KG1 (cell line): ENCODE data around the gene JARID2.
A peak's percentile ranks its signal among the peaks of the same experiment; 100 is the strongest.

Experiments
- DNase-seq: peaks from one replicate; lab custom pipeline; 2025; lab: John Stamatoyannopoulos, UW

Gene JARID2

GRCh38 chr6:15247500-15248450 lies 1.9 kb downstream of the JARID2 start:
- DNase-seq = no peak

- peak; percentile 85 for DNase-seq
These were observed 2.8 kb downstream of the JARID2 start for GRCh38 chr6:15248451-15249370.

- peak; percentile 79 for DNase-seq
These were observed 3.6 kb downstream of the JARID2 start for GRCh38 chr6:15249371-15250019.

GRCh38 chr6:15250187-15251168 lies 4.6 kb downstream of the JARID2 start:
- no peak for DNase-seq

DNA sequence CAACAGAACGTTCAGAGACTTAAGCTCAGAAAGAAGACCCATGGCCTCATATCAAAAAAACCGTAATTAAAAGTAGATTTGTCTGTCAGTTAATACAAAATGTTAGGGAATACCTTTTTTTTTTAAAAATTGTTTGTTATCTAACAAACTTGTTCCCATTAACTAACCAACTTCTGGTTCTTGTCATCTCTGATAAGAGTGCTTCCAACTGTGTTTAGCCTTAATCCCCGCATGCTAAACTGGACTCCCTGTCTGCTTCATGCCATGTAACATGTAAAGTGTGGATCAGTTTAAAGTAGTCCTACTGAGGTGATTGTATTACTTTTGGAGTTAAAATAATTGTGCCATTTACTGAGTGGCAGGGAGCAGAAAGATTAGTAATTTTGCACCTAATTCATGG lies 6.3 kb downstream of the JARID2 start:
- DNase-seq = no peak

GRCh38 chr6:15253203-15254022 lies 7.5 kb downstream of the JARID2 start:
- no peak for DNase-seq

DNA sequence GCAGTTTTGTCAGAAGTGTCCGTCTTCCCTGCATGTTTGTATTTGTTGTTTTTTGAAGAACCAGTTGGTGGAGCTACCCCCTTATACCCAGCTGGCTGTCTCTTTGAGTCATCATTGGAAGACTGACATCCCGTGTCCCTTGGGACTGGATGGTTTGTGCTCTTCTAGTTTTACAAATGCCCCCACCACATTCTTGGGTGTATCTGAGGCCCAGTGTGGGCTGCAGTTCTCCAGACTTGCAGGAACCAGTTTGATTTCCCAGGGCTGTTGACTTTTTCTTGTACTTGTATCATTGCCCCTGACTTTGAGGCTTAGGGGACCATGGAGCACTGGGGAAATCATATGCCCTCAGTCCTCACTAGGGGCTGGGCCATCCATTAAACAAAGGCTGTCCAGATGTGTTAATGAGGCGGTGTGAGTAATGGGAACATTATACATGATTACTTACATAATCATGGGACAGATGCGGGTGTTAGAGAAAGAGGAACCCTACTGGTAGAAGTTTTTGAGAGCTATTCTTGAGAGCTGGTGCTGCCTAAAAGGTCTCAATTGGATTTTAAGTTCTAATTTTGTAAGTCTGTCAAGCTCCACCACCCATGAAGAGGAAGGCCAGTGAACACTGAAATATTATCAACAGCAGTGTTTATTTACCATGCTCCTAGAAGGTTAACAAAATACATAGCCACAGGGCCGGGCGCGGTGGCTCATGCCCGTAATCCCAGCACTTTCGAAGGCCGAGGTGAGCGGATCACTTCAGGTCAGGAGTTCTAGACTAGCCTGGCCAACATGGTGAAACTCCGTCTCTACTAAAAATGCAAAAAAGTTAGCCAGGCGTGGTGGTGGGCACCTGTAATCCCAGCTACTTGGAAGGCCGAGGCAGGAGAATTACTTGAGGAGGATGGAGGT lies 8.5 kb downstream of the JARID2 start:
- DNase-seq = no peak

DNA sequence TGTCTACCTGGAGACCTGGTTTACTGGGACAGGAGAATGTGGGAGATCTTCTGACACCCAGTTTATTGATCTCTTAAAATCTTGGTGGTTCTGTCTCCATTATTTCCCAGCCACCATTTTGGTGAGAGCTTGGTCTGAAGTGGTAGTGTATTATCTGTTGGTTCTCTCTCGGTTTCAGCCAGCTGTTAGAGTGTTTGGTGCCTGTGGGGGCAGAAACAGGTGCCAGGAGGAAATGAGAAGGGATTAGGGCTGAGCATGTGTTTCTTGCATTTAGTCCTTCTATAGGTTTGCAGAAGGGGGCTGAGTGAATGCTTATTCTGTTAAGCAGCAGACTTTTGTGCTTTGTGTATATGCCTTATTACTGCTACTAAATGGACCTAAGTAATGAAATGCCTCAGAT lies 9.6 kb downstream of the JARID2 start:
- no peak for DNase-seq

- DNase-seq = no peak
These were observed 10.1 kb downstream of the JARID2 start for GRCh38 chr6:15255909-15256395.

GRCh38 chr6:15256538-15257271 lies 10.8 kb downstream of the JARID2 start:
- DNase-seq = no peak

- DNase-seq = no peak
These were observed 11.7 kb downstream of the JARID2 start for GRCh38 chr6:15257357-15258132.

DNA sequence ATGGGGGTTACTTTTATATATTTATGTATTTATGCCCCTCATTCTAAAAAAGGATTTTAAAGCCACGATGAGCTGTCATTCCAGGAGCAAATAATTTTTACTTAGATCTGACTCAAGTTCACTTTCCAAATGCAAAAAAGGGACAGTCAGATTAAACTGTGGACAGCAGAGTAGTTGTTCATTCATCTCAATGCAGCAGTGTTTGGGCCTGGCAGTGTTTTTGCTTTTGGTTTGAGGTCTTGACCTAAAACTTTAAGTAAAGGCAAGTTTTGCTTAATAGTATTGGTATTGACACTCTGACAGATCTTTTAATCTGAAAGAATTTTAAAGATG lies 13.9 kb downstream of the JARID2 start:
- no peak for DNase-seq

DNA sequence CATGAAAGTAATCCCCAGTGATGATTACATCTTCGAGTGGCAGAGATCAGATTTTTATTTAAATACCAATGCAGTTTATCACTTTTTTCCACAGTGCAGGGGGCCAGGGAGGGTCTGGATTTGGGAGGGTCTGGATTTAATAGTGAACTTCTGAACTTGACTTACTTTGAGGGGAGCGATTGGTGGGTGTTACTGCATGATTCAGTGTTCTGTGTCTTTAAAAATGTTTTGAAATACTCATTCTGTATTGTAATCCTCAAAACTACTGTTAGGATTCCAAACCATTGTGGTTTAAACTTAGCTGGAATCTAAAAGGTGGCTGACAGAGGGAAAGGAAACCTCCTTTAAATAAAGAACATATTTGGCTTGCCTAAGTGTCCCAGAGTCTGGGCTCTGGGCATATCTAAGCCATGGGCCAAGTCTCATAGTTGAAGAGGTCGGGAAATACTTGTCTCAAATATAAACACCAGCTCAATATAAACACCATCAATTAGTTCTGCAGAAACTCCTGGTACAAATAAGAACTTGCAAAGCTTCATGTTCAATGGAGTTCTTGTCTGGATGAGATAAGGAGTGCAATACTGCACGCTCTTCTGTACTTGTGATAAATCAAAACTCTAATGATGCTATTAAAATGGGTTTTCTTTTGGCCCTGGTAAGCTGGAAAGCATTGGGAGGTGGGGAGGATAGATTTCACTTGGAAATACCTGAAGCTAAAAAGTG lies 14.4 kb downstream of the JARID2 start:
- DNase-seq = no peak

- no peak for DNase-seq
These were observed 18.0 kb downstream of the JARID2 start for GRCh38 chr6:15263780-15264374.

GRCh38 chr6:15264412-15264811 lies 18.5 kb downstream of the JARID2 start:
- DNase-seq = no peak
